Measurements from ENCODE around the gene STX1B.

The STX1B gene

DNA sequence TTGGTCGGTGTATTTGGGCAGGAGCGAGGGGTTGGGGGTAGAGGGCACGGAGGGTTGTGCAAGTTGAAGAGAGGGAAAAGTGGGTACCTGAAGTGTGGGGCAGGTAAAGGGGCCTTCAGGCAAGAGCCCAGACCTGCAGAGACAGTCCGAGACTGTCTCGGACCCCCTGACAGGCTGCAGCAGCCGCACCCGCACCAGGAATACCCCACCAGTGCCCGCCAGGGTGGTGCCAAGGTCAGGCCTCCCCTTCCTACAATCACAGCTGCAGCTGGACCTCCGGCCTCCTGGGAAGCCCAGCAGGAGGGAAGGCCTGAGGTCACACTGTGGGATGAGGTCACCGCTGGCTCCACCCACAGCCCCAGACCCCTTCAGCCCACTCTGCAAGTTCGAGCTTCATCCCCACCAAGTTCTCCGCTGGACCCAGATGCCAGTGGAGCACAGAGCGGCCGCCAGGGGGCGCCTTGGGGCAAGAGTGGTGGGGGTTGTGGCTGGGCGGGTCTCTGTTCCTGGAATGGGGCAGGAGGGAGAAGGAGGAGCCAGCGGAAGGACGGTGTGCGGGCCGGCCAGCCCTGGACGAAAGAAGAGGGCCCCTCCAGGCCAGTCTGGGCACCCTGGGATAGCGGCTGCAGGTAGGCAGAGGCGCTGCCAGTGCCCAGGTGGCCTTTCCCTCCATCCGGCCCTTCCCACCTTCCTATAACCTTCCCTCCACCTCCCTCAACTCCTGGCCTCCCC, 25.6 kb downstream of the STX1B start, which contains the start of gene HSD3B7:
Gene HSD3B7 (plus strand): TSS at position 539 of the 732 bp plus-strand sequence. CDS start 452 bp downstream, outside the sequence.
- no peak within 1 kb of the TSS for H3K27ac ChIP-seq (ENCODE audit: low read depth, low read length)
- peak within 1 kb of the TSS; percentile 51 for H3K4me3 ChIP-seq (ENCODE audit: low read depth, low read length)
- no peaks in the 10 kb centered on the region for H3K27me3 ChIP-seq (ENCODE audit: control insufficient read depth, insufficient read depth, low read length)
- H3K36me3 ChIP-seq (ENCODE audit: control insufficient read depth, insufficient read depth, low read length) = peaks cover 44% of the 10 kb centered on the region
- peak within 1 kb of the TSS; percentile 27 for H3K9ac ChIP-seq (ENCODE audit: low read length)
- H3K4me1 ChIP-seq (ENCODE audit: control insufficient read depth, insufficient read depth, low read length) = peaks cover 11% of the 10 kb centered on the region
- no peaks in the 10 kb centered on the region for H3K9me3 ChIP-seq (ENCODE audit: control insufficient read depth, insufficient read depth, low read depth, low read length)

DNA sequence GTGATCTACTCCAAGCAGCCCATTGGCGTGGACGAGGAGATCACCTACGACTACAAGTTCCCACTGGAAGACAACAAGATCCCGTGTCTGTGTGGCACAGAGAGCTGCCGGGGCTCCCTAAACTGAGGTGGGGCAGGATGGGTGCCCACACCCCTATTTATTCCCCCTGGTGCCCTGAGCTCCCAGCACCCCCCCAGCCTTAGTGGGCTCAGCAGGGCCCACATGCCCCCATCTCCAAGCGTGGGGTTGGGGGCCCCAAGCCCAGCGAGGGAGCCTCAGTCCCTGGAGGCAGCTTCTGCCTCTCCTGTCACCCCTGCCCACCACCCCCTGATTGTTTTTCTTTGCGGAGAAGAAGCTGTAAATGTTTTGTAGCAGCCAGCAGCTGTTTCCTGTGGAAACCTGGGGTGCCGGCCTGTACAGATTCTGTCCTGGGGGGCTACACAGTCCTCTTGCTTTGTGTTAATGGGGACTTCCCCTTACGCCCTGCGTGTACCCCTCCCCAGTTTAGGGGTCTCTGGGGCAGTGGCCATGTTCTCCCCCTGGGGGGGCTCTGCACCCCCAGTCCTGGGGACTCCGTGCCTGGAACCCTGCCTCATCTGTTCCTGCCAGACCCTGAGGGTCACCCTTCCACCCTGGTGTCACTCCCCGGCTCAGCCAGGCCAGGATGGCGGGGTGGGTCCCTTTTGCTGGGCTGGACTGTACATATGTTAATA, 26.4 kb downstream of the STX1B start:
- H3K27me3 ChIP-seq (ENCODE audit: control insufficient read depth, insufficient read depth, low read length) = no peaks in the 10 kb centered on the region
- no peak overlapping the region for H3K27ac ChIP-seq (ENCODE audit: low read depth, low read length)
- peaks cover 11% of the 10 kb centered on the region for H3K4me1 ChIP-seq (ENCODE audit: control insufficient read depth, insufficient read depth, low read length)
- H3K9me3 ChIP-seq (ENCODE audit: control insufficient read depth, insufficient read depth, low read depth, low read length) = no peaks in the 10 kb centered on the region
- H3K36me3 ChIP-seq (ENCODE audit: control insufficient read depth, insufficient read depth, low read length) = peaks cover 50% of the 10 kb centered on the region
- no peak overlapping the region for H3K9ac ChIP-seq (ENCODE audit: low read length)
- no peak overlapping the region for H3K4me3 ChIP-seq (ENCODE audit: low read depth, low read length)

DNA sequence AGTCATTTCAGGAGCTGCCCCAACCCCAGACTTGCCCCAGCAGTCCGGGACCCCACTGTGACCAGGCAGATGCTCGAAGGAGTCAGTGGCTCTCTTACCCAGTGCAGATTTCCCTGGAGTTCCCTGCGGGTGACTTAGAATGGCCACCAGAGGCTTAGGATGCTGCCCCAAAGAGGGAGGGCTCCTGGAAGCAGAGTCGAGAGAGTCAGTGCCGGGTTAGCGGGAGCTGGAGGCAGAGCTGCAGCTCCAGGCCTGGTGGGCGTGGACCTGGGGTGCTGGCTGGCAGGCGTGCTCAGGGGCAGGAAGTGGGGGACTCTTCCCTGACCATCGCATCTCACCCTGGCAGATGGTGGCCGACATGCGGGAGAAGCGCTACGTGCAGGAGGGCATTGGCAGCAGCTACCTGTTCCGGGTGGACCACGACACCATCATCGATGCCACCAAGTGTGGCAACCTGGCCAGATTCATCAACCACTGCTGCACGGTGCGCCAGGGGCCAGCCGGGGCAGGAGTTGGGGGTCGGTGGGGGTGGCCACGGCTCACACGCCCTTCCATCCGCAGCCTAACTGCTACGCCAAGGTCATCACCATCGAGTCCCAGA, 27.0 kb downstream of the STX1B start:
- Histone ChIP-seq H3K9me3 (ENCODE audit: control insufficient read depth, insufficient read depth, low read depth, low read length) (no peaks in the 10 kb centered on the region), H3K27me3 (ENCODE audit: control insufficient read depth, insufficient read depth, low read length) (no peaks in the 10 kb centered on the region), H3K27ac (ENCODE audit: low read depth, low read length) (no peak overlapping the region), H3K9ac (ENCODE audit: low read length) (no peak overlapping the region), H3K4me1 (ENCODE audit: control insufficient read depth, insufficient read depth, low read length) (peaks cover 11% of the 10 kb centered on the region), H3K36me3 (ENCODE audit: control insufficient read depth, insufficient read depth, low read length) (peaks cover 56% of the 10 kb centered on the region), H3K4me3 (ENCODE audit: low read depth, low read length) (no peak overlapping the region)

DNA sequence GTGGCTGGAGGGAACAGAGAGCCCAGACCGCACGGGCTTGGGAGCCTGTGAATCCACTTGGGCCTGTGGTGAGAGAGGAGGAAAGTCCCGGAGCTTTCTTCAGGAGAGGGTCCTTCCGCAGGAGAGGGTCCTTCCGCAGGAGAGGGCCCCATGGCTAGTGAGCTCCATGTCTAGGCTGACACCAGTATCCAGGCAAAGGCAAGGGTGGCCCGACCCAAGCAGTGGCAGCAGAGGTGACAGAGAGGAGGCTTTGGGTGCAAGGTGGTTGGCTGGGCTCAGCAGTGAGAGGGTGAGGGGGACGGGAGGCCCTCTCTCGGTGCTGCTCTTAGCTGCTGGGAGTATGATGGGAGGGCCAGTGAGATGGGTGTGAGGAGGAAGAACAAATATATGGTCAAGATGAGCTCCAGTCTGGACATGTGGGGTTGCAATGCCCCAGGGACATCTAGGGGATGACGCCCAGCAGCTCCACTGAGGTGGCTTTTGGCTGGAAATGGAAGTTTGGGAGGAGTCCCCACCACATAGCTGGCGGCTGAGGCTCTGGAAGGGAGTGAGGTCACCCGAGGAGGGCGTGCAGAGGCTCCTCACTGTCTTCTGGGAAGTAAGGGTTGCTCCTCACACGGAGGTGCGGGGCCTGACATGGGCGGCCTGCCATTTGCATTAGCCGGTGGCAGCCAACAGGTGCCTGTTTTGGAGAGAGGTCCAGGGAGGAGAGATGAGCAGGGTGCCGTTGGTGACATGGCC, 27.7 kb downstream of the STX1B start:
- Histone ChIP-seq H3K9ac (ENCODE audit: low read length) (no peak overlapping the region), H3K4me3 (ENCODE audit: low read depth, low read length) (no peak overlapping the region), H3K9me3 (ENCODE audit: control insufficient read depth, insufficient read depth, low read depth, low read length) (no peaks in the 10 kb centered on the region), H3K4me1 (ENCODE audit: control insufficient read depth, insufficient read depth, low read length) (peaks cover 11% of the 10 kb centered on the region), H3K36me3 (ENCODE audit: control insufficient read depth, insufficient read depth, low read length) (peaks cover 61% of the 10 kb centered on the region), H3K27ac (ENCODE audit: low read depth, low read length) (no peak overlapping the region), H3K27me3 (ENCODE audit: control insufficient read depth, insufficient read depth, low read length) (no peaks in the 10 kb centered on the region)

GRCh38 chr16:30980959-30981358, 29.5 kb downstream of the STX1B start:
- Histone ChIP-seq H3K27ac (ENCODE audit: low read depth, low read length) (no peak overlapping the region), H3K4me1 (ENCODE audit: control insufficient read depth, insufficient read depth, low read length) (peaks cover 11% of the 10 kb centered on the region), H3K9me3 (ENCODE audit: control insufficient read depth, insufficient read depth, low read depth, low read length) (no peaks in the 10 kb centered on the region), H3K9ac (ENCODE audit: low read length) (no peak overlapping the region), H3K4me3 (ENCODE audit: low read depth, low read length) (no peak overlapping the region), H3K27me3 (ENCODE audit: control insufficient read depth, insufficient read depth, low read length) (no peaks in the 10 kb centered on the region), H3K36me3 (ENCODE audit: control insufficient read depth, insufficient read depth, low read length) (peaks cover 79% of the 10 kb centered on the region)

- no peak overlapping the region for H3K9ac ChIP-seq (ENCODE audit: low read length)
- peaks cover 84% of the 10 kb centered on the region for H3K36me3 ChIP-seq (ENCODE audit: control insufficient read depth, insufficient read depth, low read length)
- H3K4me1 ChIP-seq (ENCODE audit: control insufficient read depth, insufficient read depth, low read length) = peaks cover 7% of the 10 kb centered on the region
- no peak overlapping the region for H3K4me3 ChIP-seq (ENCODE audit: low read depth, low read length)
- H3K27ac ChIP-seq (ENCODE audit: low read depth, low read length) = no peak overlapping the region
- H3K27me3 ChIP-seq (ENCODE audit: control insufficient read depth, insufficient read depth, low read length) = no peaks in the 10 kb centered on the region
- no peaks in the 10 kb centered on the region for H3K9me3 ChIP-seq (ENCODE audit: control insufficient read depth, insufficient read depth, low read depth, low read length)
Measured at GRCh38 chr16:30980434-30980833, 30.0 kb downstream of the STX1B start.

- Histone ChIP-seq H3K27ac (ENCODE audit: low read depth, low read length) (no peak overlapping the region), H3K36me3 (ENCODE audit: control insufficient read depth, insufficient read depth, low read length) (peaks cover 87% of the 10 kb centered on the region), H3K27me3 (ENCODE audit: control insufficient read depth, insufficient read depth, low read length) (no peaks in the 10 kb centered on the region), H3K9me3 (ENCODE audit: control insufficient read depth, insufficient read depth, low read depth, low read length) (no peaks in the 10 kb centered on the region), H3K4me1 (ENCODE audit: control insufficient read depth, insufficient read depth, low read length) (0 out of 2 replicates have a peak, but pooled peaks cover 3% of the 10 kb centered on the region), H3K9ac (ENCODE audit: low read length) (no peak overlapping the region), H3K4me3 (ENCODE audit: low read depth, low read length) (no peak overlapping the region)
Measured at GRCh38 chr16:30980023-30980371, 30.4 kb downstream of the STX1B start.

DNA sequence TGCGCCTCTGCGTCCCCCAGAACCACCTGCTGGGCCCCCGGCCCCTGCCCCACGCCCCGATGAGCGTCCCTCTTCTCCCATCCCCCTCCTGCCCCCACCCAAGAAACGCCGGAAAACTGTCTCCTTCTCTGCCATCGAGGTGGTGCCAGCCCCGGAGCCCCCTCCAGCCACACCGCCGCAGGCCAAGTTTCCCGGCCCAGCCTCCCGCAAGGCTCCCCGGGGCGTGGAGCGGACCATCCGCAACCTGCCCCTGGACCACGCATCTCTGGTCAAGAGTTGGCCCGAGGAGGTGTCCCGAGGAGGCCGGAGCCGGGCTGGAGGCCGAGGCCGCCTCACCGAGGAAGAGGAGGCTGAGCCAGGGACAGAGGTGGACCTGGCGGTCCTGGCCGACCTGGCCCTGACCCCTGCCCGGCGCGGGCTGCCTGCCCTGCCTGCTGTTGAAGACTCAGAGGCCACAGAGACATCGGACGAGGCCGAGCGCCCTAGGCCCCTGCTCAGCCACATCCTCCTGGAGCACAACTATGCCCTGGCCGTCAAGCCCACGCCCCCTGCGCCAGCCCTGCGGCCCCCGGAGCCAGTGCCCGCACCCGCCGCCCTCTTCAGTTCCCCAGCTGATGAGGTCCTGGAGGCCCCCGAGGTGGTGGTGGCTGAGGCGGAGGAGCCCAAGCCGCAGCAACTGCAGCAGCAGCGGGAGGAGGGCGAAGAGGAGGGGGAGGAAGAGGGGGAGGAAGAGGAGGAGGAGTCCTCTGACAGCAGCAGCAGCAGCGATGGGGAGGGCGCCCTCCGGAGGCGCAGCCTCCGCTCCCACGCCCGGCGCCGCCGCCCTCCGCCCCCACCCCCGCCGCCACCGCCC, 31.0 kb downstream of the STX1B start:
- Histone ChIP-seq H3K27ac (ENCODE audit: low read depth, low read length) (no peak overlapping the region), H3K27me3 (ENCODE audit: control insufficient read depth, insufficient read depth, low read length) (no peaks in the 10 kb centered on the region), H3K9me3 (ENCODE audit: control insufficient read depth, insufficient read depth, low read depth, low read length) (no peaks in the 10 kb centered on the region), H3K4me1 (ENCODE audit: control insufficient read depth, insufficient read depth, low read length) (no peaks in the 10 kb centered on the region), H3K9ac (ENCODE audit: low read length) (no peak overlapping the region), H3K4me3 (ENCODE audit: low read depth, low read length) (no peak overlapping the region), H3K36me3 (ENCODE audit: control insufficient read depth, insufficient read depth, low read length) (peaks cover 90% of the 10 kb centered on the region)

DNA sequence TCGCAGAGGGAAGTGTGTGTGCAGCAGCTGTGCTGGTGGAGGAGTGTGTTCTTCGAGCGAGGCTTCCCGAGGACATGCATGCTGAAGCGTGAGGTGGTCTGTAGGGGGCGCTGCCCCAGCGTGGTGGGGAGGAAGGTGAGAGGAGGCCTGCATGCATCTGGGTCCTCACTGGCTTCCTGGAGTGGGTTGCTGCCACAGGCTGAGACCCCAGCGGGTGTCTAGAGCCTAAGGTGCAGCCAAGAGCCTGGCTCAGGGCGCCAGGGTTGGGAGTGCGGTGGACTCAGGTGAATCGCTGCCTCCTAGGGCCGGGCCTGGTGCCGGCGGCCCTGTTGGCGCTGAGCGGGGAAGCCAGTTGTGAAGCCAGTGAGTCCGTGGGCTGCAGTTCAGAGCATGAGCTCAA, 32.9 kb downstream of the STX1B start:
- H3K36me3 ChIP-seq (ENCODE audit: control insufficient read depth, insufficient read depth, low read length) = peaks cover 91% of the 10 kb centered on the region
- H3K9ac ChIP-seq (ENCODE audit: low read length) = no peak overlapping the region
- H3K4me3 ChIP-seq (ENCODE audit: low read depth, low read length) = no peak overlapping the region
- H3K27me3 ChIP-seq (ENCODE audit: control insufficient read depth, insufficient read depth, low read length) = no peaks in the 10 kb centered on the region
- H3K27ac ChIP-seq (ENCODE audit: low read depth, low read length) = no peak overlapping the region
- H3K9me3 ChIP-seq (ENCODE audit: control insufficient read depth, insufficient read depth, low read depth, low read length) = no peaks in the 10 kb centered on the region
- H3K4me1 ChIP-seq (ENCODE audit: control insufficient read depth, insufficient read depth, low read length) = no peaks in the 10 kb centered on the region

- H3K4me3 ChIP-seq (ENCODE audit: low read depth, low read length) = no peak overlapping the region
- H3K27ac ChIP-seq (ENCODE audit: low read depth, low read length) = no peak overlapping the region
- H3K4me1 ChIP-seq (ENCODE audit: control insufficient read depth, insufficient read depth, low read length) = no peaks in the 10 kb centered on the region
- peaks cover 94% of the 10 kb centered on the region for H3K36me3 ChIP-seq (ENCODE audit: control insufficient read depth, insufficient read depth, low read length)
- H3K27me3 ChIP-seq (ENCODE audit: control insufficient read depth, insufficient read depth, low read length) = no peaks in the 10 kb centered on the region
- H3K9me3 ChIP-seq (ENCODE audit: control insufficient read depth, insufficient read depth, low read depth, low read length) = no peaks in the 10 kb centered on the region
- H3K9ac ChIP-seq (ENCODE audit: low read length) = peak overlapping the region; percentile 10
Measured at GRCh38 chr16:30976486-30976885, 34.0 kb downstream of the STX1B start.
